Measurements from ENCODE around the gene AKIRIN2.

- TF ChIP-seq, protein P1, sequence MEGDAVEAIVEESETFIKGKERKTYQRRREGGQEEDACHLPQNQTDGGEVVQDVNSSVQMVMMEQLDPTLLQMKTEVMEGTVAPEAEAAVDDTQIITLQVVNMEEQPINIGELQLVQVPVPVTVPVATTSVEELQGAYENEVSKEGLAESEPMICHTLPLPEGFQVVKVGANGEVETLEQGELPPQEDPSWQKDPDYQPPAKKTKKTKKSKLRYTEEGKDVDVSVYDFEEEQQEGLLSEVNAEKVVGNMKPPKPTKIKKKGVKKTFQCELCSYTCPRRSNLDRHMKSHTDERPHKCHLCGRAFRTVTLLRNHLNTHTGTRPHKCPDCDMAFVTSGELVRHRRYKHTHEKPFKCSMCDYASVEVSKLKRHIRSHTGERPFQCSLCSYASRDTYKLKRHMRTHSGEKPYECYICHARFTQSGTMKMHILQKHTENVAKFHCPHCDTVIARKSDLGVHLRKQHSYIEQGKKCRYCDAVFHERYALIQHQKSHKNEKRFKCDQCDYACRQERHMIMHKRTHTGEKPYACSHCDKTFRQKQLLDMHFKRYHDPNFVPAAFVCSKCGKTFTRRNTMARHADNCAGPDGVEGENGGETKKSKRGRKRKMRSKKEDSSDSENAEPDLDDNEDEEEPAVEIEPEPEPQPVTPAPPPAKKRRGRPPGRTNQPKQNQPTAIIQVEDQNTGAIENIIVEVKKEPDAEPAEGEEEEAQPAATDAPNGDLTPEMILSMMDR (IDR thresholded peaks at IDR 0.05), result no peak
- TF ChIP-seq EP300 (IDR thresholded peaks at IDR 0.05), result no peak
Measured at GRCh38 chr6:87656857-87657256, 45.2 kb downstream of the AKIRIN2 start.
